ENCODE measurements around the gene CCR4.

DNA sequence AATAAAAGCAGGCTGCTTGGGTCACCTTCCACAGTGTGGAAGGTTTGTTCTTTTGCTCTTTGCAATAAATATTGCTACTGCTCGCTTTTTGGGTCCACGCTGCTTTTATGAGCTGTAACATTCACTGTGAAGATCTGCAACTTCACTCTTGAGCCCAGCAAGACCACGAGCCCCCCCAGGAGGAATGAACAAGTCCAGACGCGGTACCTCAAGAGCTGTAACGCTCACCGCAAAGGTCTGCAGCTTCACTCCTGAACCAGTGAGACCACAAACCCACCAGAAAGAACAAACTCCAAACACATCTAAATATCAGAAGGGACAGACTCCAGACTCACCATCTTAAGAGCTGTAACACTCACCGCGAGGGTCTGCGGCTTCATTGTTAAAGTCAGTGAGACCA, 47.5 kb upstream of the CCR4 start:
- TF ChIP-seq, protein P1, sequence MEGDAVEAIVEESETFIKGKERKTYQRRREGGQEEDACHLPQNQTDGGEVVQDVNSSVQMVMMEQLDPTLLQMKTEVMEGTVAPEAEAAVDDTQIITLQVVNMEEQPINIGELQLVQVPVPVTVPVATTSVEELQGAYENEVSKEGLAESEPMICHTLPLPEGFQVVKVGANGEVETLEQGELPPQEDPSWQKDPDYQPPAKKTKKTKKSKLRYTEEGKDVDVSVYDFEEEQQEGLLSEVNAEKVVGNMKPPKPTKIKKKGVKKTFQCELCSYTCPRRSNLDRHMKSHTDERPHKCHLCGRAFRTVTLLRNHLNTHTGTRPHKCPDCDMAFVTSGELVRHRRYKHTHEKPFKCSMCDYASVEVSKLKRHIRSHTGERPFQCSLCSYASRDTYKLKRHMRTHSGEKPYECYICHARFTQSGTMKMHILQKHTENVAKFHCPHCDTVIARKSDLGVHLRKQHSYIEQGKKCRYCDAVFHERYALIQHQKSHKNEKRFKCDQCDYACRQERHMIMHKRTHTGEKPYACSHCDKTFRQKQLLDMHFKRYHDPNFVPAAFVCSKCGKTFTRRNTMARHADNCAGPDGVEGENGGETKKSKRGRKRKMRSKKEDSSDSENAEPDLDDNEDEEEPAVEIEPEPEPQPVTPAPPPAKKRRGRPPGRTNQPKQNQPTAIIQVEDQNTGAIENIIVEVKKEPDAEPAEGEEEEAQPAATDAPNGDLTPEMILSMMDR (IDR thresholded peaks at IDR 0.05): no peak
- TF ChIP-seq POLR2A (IDR thresholded peaks at IDR 0.05): no peak
